Measurements from ENCODE around the gene SNX27. TPM values are rescaled to one million over a fixed set of nuclear protein-coding genes. Genes with fewer than 3 reads are reported as not detected.

Gene SNX27
- total RNA-seq, 2 experiments from 2014 or later = 24.5 to 26.0 TPM

DNA sequence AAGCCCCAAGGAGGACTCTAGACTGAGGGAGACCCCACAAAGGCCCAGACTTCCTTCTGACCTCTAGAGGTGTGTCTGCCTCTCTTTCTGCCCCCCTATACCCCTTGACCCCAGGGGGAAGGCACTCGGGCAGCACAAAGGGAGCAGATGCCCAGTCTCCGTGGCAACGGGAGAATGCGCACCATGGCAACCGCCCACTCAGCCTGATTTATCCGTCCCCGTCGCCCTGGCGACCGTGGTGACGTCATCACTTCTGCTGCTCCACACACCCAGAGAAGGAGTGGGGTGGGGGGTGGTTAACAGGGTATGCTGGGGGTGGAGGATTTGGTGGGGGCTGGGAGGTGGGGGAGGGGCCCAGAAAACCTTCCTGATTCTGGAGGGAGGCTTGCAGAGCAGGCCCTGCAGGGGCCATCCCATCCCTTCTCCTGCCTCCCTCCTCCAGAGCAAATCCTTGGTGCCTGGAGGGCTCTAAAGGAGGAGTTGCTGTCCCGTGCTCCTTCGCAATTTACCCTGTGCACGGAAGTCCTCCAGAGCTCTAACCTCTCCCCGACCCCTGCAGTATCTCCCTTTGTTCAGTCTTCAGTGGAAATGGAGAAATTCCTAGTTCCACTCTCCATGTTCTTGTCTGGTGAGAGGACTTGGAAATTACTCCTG is 98.5 kb downstream of the SNX27 start:
- ATAC-seq (peak; percentile 28), DNase-seq (no peak)
- ChIA-PET CTCF (no interaction called here), POLR2A (no interaction called here)
- peaks cover 13% of the 10 kb centered on the region for H3K27me3 Mint-ChIP-seq (ENCODE audit: low read depth)
- H3K4me3 Mint-ChIP-seq = no peak overlapping the region
- no peaks in the 10 kb centered on the region for H3K9me3 Mint-ChIP-seq (ENCODE audit: insufficient read depth)
- no peaks in the 10 kb centered on the region for H3K36me3 Mint-ChIP-seq (ENCODE audit: low read depth)
- H3K4me1 Mint-ChIP-seq (ENCODE audit: low read depth) = peaks cover 5% of the 10 kb centered on the region
- no peak overlapping the region for H3K27ac Mint-ChIP-seq

DNA sequence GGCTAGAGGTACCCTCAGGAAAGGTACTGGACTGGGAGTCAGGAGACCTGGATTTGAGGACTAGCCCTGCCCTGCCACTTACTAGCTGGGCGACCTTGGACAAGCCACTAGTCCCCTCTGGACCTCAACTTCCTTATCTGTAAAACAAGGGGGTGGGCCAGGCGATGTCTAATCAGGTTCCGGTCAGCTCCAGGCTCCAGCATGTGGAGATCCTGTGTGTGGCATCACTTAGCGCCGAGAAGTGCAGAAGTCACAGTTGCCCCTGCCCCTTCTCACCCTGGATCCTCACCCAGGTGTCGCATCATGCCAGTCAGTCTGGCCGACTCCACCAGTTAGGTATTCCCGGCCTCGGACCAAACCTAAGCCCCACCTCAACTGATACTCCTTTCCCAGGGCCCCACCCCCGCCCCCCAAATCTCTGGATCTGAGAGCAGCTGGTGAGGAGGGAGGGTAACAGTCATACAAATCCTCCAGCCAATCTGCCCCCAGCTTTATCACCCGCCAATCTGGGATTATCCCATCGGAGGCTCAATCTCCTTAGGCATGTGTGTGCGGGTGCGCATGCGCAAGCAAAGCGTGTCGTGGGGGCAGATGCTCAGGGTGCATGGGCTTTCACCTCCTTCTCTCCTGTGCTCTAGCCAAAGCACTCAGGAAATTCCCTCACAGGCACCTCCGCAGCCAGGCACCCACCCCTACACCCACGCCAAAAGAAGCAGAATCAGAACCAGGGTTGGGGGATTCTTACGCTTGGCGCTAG is 99.4 kb downstream of the SNX27 start:
- H3K9me3 Mint-ChIP-seq (ENCODE audit: insufficient read depth) = no peaks in the 10 kb centered on the region
- peaks cover 6% of the 10 kb centered on the region for H3K4me1 Mint-ChIP-seq (ENCODE audit: low read depth)
- H3K36me3 Mint-ChIP-seq (ENCODE audit: low read depth) = no peaks in the 10 kb centered on the region
- ATAC-seq (no peak), DNase-seq (no peak)
- H3K27ac Mint-ChIP-seq = no peak overlapping the region
- ChIA-PET CTCF (no interaction called here), POLR2A (no interaction called here)
- H3K4me3 Mint-ChIP-seq = no peak overlapping the region
- H3K27me3 Mint-ChIP-seq (ENCODE audit: low read depth) = peaks cover 22% of the 10 kb centered on the region

DNA sequence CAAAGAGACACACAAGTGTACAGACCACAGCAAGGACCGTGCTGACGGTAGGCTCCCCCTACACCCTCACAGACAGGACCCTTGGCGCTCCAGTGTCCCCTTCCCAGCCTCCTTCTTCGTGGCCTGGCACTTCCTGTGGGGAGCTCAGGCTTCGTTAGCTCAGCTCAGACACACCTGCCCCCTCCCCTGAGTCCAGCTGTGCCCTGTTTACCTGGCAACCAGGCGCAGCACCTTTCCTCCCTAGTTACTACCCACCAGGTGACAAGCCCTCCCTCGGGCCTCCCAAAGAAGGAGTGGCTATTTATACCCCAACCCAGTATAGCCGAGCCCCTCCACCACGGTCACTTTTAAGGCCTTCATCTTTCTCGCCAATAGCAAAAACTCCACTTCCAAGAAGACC is 100.1 kb downstream of the SNX27 start:
- ChIA-PET POLR2A (no interaction called here), CTCF (no interaction called here)
- no peak for ATAC-seq
- H3K27ac Mint-ChIP-seq = no peak overlapping the region
- no peaks in the 10 kb centered on the region for H3K9me3 Mint-ChIP-seq (ENCODE audit: insufficient read depth)
- no peaks in the 10 kb centered on the region for H3K36me3 Mint-ChIP-seq (ENCODE audit: low read depth)
- peaks cover 5% of the 10 kb centered on the region for H3K4me1 Mint-ChIP-seq (ENCODE audit: low read depth)
- peaks cover 26% of the 10 kb centered on the region for H3K27me3 Mint-ChIP-seq (ENCODE audit: low read depth)
- no peak for DNase-seq
- H3K4me3 Mint-ChIP-seq = no peak overlapping the region

DNA sequence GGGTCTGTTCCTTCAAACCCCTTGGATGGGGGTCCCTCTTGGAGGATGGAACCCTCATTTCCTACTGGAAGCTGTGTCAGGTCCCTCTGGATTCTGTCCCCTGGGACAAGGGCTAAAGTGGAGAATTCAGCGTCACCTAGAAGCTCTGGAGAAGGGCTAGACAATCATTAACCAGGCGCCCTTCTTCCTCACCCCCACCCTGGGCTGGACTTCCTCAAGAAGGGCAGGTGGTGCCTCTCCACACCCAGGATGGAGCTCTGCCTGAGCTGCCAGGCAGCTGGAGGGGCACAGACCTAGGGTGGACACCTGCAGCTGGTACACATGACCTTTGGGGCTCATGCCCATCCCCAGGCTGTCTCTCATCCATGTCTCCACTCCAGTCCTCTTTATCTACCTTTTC is 101.2 kb downstream of the SNX27 start:
- CTCF ChIA-PET = no interaction called here
- POLR2A ChIA-PET = interaction anchor here (1.2 kb wide), 1 partner anchor 8 kb away, joined by 3 read pairs; the partner anchor contains the start of gene RIIAD1
- Mint-ChIP-seq H3K36me3 (ENCODE audit: low read depth) (no peaks in the 10 kb centered on the region), H3K4me1 (ENCODE audit: low read depth) (peaks cover 7% of the 10 kb centered on the region), H3K27me3 (ENCODE audit: low read depth) (peaks cover 37% of the 10 kb centered on the region), H3K27ac (no peak overlapping the region), H3K4me3 (no peak overlapping the region), H3K9me3 (ENCODE audit: insufficient read depth) (no peaks in the 10 kb centered on the region)
- no peak for ATAC-seq
- DNase-seq = no peak

DNA sequence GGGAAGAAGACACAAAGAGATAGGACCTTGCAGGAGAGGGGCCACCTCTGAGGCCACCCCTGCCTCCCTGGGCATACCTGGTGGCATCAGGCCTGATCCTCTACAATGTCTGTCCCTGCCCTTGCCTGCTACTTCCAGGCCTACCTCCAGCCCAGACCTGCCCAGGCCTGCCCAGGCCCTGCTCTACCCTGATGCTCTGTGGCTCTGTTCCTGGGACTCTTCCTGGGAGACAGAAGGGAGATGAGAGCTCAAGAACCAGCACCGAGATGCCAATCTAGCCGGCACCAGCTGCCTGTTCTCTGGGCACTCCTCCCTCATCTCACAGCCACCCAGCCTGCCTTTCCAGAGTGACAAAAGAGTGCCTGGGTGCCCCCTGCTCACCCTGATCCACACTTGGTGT is 102.0 kb downstream of the SNX27 start:
- Mint-ChIP-seq H3K27me3 (ENCODE audit: low read depth) (peaks cover 44% of the 10 kb centered on the region), H3K9me3 (ENCODE audit: insufficient read depth) (no peaks in the 10 kb centered on the region), H3K4me1 (ENCODE audit: low read depth) (peaks cover 7% of the 10 kb centered on the region), H3K27ac (no peak overlapping the region), H3K36me3 (ENCODE audit: low read depth) (no peaks in the 10 kb centered on the region), H3K4me3 (no peak overlapping the region)
- no peak for DNase-seq
- POLR2A ChIA-PET = no interaction called here
- CTCF ChIA-PET = interaction anchor here (1.8 kb wide), 1 partner anchor 120 kb away, joined by 5 read pairs; no protein-coding TSS in a partner anchor
- no peak for ATAC-seq

GRCh38 chr1:151714820-151715725 is 103.2 kb downstream of the SNX27 start:
- H3K4me3 Mint-ChIP-seq = no peak overlapping the region
- CTCF ChIA-PET = interaction anchor here (0.9 to 1.8 kb wide), 3 partner anchors 9 to 121 kb away, joined by 3 to 5 read pairs (median 3); no protein-coding TSS in a partner anchor
- POLR2A ChIA-PET = no interaction called here
- DNase-seq (no peak), ATAC-seq (no peak)
- no peaks in the 10 kb centered on the region for H3K9me3 Mint-ChIP-seq (ENCODE audit: insufficient read depth)
- H3K4me1 Mint-ChIP-seq (ENCODE audit: low read depth) = peaks cover 8% of the 10 kb centered on the region
- H3K27me3 Mint-ChIP-seq (ENCODE audit: low read depth) = peaks cover 51% of the 10 kb centered on the region
- H3K27ac Mint-ChIP-seq = no peak overlapping the region
- H3K36me3 Mint-ChIP-seq (ENCODE audit: low read depth) = no peaks in the 10 kb centered on the region

- POLR2A ChIA-PET = interaction anchor here (0.5 kb wide), 1 partner anchor 100 kb away, joined by 3 read pairs; no protein-coding TSS in a partner anchor
- no peaks in the 10 kb centered on the region for H3K36me3 Mint-ChIP-seq (ENCODE audit: low read depth)
- ATAC-seq = no peak
- H3K4me3 Mint-ChIP-seq = no peak overlapping the region
- DNase-seq = no peak
- CTCF ChIA-PET = interaction anchor here (0.9 to 1.8 kb wide), 2 partner anchors 8 to 122 kb away, joined by 3 to 5 read pairs; no protein-coding TSS in a partner anchor
- no peak overlapping the region for H3K27ac Mint-ChIP-seq
- H3K27me3 Mint-ChIP-seq (ENCODE audit: low read depth) = peaks cover 56% of the 10 kb centered on the region
- no peaks in the 10 kb centered on the region for H3K9me3 Mint-ChIP-seq (ENCODE audit: insufficient read depth)
- peaks cover 16% of the 10 kb centered on the region for H3K4me1 Mint-ChIP-seq (ENCODE audit: low read depth)
Observed at GRCh38 chr1:151715726-151716404, 104.0 kb downstream of the SNX27 start.

DNA sequence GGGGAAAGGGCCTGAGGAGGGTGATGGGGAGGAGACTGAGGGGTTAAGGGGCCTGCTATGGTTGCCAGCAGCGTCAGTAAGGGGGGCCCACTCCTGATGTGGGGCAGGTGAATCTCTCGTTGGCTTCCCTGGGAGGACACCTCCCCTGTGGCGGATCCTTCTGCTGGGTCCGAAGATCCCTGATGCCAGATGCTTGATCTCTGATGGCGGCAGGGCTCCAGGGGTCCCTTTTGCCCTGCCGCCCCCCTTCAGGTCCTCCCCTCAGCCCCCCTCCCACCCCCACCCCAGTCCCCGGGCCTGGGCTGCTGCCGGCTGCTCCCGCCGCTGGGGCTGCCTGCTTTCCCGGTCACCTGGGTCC is 104.5 kb downstream of the SNX27 start:
- Mint-ChIP-seq H3K4me1 (ENCODE audit: low read depth) (peaks cover 19% of the 10 kb centered on the region), H3K27me3 (ENCODE audit: low read depth) (peaks cover 56% of the 10 kb centered on the region), H3K36me3 (ENCODE audit: low read depth) (no peaks in the 10 kb centered on the region), H3K4me3 (no peak overlapping the region), H3K9me3 (ENCODE audit: insufficient read depth) (no peaks in the 10 kb centered on the region), H3K27ac (no peak overlapping the region)
- ChIA-PET CTCF (interaction anchor here (1.0 kb wide), 1 partner anchor 123 kb away, joined by 3 read pairs; no protein-coding TSS in a partner anchor), POLR2A (interaction anchor here (0.5 kb wide), 1 partner anchor 101 kb away, joined by 3 read pairs; no protein-coding TSS in a partner anchor)
- DNase-seq (no peak), ATAC-seq (no peak)

DNA sequence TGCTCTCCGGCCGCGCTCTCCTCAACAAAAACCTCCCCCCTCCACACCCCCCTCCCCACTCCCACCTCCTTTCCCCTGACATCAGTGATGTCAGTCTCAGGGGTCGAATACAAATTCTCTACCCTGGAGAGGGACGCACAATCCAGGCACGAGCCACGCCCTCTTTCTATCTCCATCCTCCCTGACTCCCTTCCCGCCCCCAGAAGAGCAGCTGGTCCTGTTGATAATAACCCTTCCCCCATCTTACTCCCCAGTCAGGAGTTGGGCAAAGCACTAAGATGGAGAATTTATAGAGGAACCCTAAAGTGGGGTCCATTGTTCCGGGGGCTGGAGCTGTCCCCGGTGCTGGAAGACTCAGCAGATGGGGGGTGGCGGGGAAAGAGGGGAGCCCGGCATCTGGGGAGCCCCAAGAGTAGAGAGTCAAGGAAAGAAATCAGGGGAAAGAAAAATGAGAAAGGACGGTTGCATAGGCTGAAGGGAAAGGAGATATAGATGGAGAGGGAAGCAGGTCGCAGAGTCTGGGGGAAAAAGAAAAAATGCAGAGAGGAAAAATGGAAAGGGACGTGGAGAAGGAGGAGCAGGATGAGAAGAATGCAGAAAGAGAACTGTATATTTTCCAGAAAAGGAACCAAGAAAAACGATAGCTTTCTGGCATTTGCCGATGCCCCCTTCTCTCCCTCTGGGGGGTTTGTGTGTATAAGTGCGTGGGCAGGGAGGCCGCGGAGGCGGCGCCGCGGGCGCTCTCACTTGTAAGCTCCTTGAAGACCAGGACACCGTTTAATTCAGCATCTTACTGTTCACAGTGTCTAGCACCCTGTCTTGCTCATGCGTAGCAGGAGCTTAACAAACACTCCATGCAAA is 105.2 kb downstream of the SNX27 start, which contains the start of gene CELF3:
TSS of gene CELF3 (minus strand) at position 33 of the 861 bp plus-strand sequence. CDS start 783 bp downstream, outside the sequence.
- Mint-ChIP-seq H3K27ac (no peak within 1 kb of the TSS), H3K4me1 (ENCODE audit: low read depth) (peaks cover 22% of the 10 kb centered on the region), H3K9me3 (ENCODE audit: insufficient read depth) (no peaks in the 10 kb centered on the region), H3K27me3 (ENCODE audit: low read depth) (peaks cover 56% of the 10 kb centered on the region), H3K4me3 (no peak within 1 kb of the TSS), H3K36me3 (ENCODE audit: low read depth) (no peaks in the 10 kb centered on the region)
- ChIA-PET POLR2A (no interaction called here), CTCF (interaction anchor here (0.9 to 1.0 kb wide), 3 partner anchors 18 to 273 kb away, joined by 3 to 5 read pairs (median 5); no protein-coding TSS in a partner anchor)
- DNase-seq (peak; percentile 35), ATAC-seq (no peak)

GRCh38 chr1:151718011-151718431 is 106.2 kb downstream of the SNX27 start:
- Mint-ChIP-seq H3K4me3 (no peak overlapping the region), H3K27ac (no peak overlapping the region), H3K9me3 (ENCODE audit: insufficient read depth) (no peaks in the 10 kb centered on the region), H3K4me1 (ENCODE audit: low read depth) (peaks cover 22% of the 10 kb centered on the region), H3K36me3 (ENCODE audit: low read depth) (no peaks in the 10 kb centered on the region), H3K27me3 (ENCODE audit: low read depth) (peaks cover 63% of the 10 kb centered on the region)
- DNase-seq (no peak), ATAC-seq (no peak)
- POLR2A ChIA-PET = no interaction called here
- CTCF ChIA-PET = interaction anchor here (1.0 kb wide), 1 partner anchor 274 kb away, joined by 5 read pairs; no protein-coding TSS in a partner anchor
